ENCODE data around the gene RAB11FIP4.

Gene RAB11FIP4

DNA sequence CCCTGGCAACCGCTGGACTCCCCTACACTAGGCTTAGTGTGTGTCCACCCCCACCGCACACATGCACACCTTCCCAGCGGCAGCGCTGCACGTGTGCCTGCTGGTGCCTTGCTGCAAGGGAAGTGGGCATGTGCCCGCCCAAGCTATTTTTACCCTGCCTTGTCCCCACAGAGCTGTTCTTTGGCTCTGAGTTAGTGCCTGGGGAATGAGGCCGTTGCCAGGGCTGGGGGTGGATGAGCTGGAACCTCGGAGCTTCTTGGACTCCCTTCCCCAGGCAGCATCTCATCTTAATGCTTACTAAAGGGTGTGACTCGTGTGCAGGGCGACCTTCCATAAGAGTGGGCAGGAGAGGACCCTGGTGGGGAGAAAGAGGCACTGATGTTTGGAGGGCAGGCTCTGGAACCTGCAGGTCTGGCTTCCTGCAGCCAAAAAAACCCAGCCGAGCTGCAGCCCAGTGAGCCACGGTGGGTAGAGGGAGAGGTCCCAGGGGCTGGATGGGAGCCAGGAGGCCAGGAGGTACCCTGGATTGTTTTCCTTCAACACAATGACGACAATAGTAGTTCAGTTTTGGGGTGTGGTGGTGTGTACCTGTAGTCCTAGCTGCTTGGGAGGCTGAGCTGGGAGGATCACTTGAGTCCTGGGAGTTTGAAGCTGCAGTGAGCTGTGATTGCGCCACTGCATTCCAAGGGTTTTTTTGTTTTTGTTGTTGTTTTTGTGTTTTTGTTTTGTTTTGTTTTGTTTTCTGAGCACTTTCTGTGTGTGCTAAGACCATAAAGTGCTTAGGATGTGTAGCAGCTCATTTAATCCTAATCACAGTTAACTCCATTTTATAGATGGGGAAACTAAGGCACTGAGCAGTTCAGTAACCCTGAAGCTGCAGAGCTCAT, 119.1 kb downstream of the RAB11FIP4 start:
- no peaks in the 10 kb centered on the region for H3K4me1 ChIP-seq (ENCODE audit: insufficient read depth, poor library complexity, severe bottlenecking)
- DNase-seq (ENCODE audit: low spot score) (no peak), ATAC-seq (ENCODE audit: low read depth) (no peak)
- no peak overlapping the region for H3K4me3 ChIP-seq (ENCODE audit: severe bottlenecking)
- no peaks in the 10 kb centered on the region for H3K36me3 ChIP-seq (ENCODE audit: low read depth)
- no peaks in the 10 kb centered on the region for H3K9me3 ChIP-seq (ENCODE audit: severe bottlenecking)
- H3K27ac ChIP-seq (ENCODE audit: poor library complexity, severe bottlenecking), result no peak overlapping the region
- H3K27me3 ChIP-seq (ENCODE audit: insufficient read depth, poor library complexity, severe bottlenecking), result no peaks in the 10 kb centered on the region
- no peak for TF ChIP-seq CTCF (IDR thresholded peaks at IDR 0.05; ENCODE audit: poor library complexity, severe bottlenecking)

- TF ChIP-seq CTCF (IDR thresholded peaks at IDR 0.05; ENCODE audit: poor library complexity, severe bottlenecking), result no peak
- Histone ChIP-seq H3K27ac (ENCODE audit: poor library complexity, severe bottlenecking) (no peak overlapping the region), H3K36me3 (ENCODE audit: low read depth) (no peaks in the 10 kb centered on the region), H3K4me3 (ENCODE audit: severe bottlenecking) (no peak overlapping the region), H3K27me3 (ENCODE audit: insufficient read depth, poor library complexity, severe bottlenecking) (no peaks in the 10 kb centered on the region), H3K9me3 (ENCODE audit: severe bottlenecking) (no peaks in the 10 kb centered on the region), H3K4me1 (ENCODE audit: insufficient read depth, poor library complexity, severe bottlenecking) (no peaks in the 10 kb centered on the region)
- DNase-seq (ENCODE audit: low spot score), result no peak
- ATAC-seq (ENCODE audit: low read depth), result no peak
These were observed 119.7 kb downstream of the RAB11FIP4 start for GRCh38 chr17:31511195-31511578.

- H3K36me3 ChIP-seq (ENCODE audit: low read depth), result no peaks in the 10 kb centered on the region
- TF ChIP-seq CTCF (IDR thresholded peaks at IDR 0.05; ENCODE audit: poor library complexity, severe bottlenecking), result no peak
- DNase-seq (ENCODE audit: low spot score) (no peak), ATAC-seq (ENCODE audit: low read depth) (no peak)
- no peak overlapping the region for H3K27ac ChIP-seq (ENCODE audit: poor library complexity, severe bottlenecking)
- H3K9me3 ChIP-seq (ENCODE audit: severe bottlenecking), result no peaks in the 10 kb centered on the region
- no peak overlapping the region for H3K4me3 ChIP-seq (ENCODE audit: severe bottlenecking)
- H3K4me1 ChIP-seq (ENCODE audit: insufficient read depth, poor library complexity, severe bottlenecking), result no peaks in the 10 kb centered on the region
- no peaks in the 10 kb centered on the region for H3K27me3 ChIP-seq (ENCODE audit: insufficient read depth, poor library complexity, severe bottlenecking)
These were observed 120.1 kb downstream of the RAB11FIP4 start for GRCh38 chr17:31511580-31511979.

- DNase-seq (ENCODE audit: low spot score) (no peak), ATAC-seq (ENCODE audit: low read depth) (no peak)
- H3K4me3 ChIP-seq (ENCODE audit: severe bottlenecking), result no peak overlapping the region
- no peaks in the 10 kb centered on the region for H3K36me3 ChIP-seq (ENCODE audit: low read depth)
- H3K4me1 ChIP-seq (ENCODE audit: insufficient read depth, poor library complexity, severe bottlenecking), result no peaks in the 10 kb centered on the region
- H3K9me3 ChIP-seq (ENCODE audit: severe bottlenecking), result no peaks in the 10 kb centered on the region
- TF ChIP-seq CTCF (IDR thresholded peaks at IDR 0.05; ENCODE audit: poor library complexity, severe bottlenecking), result no peak
- no peaks in the 10 kb centered on the region for H3K27me3 ChIP-seq (ENCODE audit: insufficient read depth, poor library complexity, severe bottlenecking)
- no peak overlapping the region for H3K27ac ChIP-seq (ENCODE audit: poor library complexity, severe bottlenecking)
These were observed 120.7 kb downstream of the RAB11FIP4 start for GRCh38 chr17:31512104-31512740.

DNA sequence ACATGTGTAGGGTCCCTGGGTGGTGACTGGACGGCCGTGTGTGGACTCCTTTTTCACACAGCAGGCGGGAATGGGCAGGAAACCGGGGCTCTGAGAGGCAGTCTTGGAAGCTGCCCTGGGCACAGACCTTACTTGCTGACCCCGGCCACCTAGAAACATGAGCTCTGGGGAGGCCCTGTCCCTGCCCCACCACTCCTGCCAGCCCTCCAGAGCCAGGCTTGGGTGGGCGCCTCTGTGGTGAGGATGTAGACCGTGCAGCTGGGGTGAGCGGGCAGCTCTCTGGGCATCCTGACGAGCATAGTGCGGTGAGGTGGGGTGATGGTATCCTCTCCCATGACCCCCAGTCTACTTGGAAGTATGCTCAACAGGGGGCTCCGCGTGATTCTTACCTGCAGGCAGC, 121.3 kb downstream of the RAB11FIP4 start:
- H3K4me3 ChIP-seq (ENCODE audit: severe bottlenecking), result no peak overlapping the region
- TF ChIP-seq CTCF (IDR thresholded peaks at IDR 0.05; ENCODE audit: poor library complexity, severe bottlenecking), result no peak
- H3K27me3 ChIP-seq (ENCODE audit: insufficient read depth, poor library complexity, severe bottlenecking), result no peaks in the 10 kb centered on the region
- no peak for ATAC-seq (ENCODE audit: low read depth)
- H3K9me3 ChIP-seq (ENCODE audit: severe bottlenecking), result no peaks in the 10 kb centered on the region
- no peak for DNase-seq (ENCODE audit: low spot score)
- no peaks in the 10 kb centered on the region for H3K4me1 ChIP-seq (ENCODE audit: insufficient read depth, poor library complexity, severe bottlenecking)
- no peak overlapping the region for H3K27ac ChIP-seq (ENCODE audit: poor library complexity, severe bottlenecking)
- no peaks in the 10 kb centered on the region for H3K36me3 ChIP-seq (ENCODE audit: low read depth)
